OCI-LY3 (cell line): ENCODE results near the gene GZMM.

ENCODE experiments used
- H2AFZ ChIP-seq: fragments of 200-600, 300-600 bp; shearing (Covaris generic); 2 replicates; pipeline ENCODE4 v1.6.0; 2014; ENCODE audit warnings: antibody characterized with exemption, low read depth, low read length
- H3K27ac ChIP-seq: fragments of 200-600, 300-600 bp; sonication (generic); 2 replicates; pipeline ENCODE4 v1.5.1; 2014; ENCODE audit warnings: mild to moderate bottlenecking, low read length, moderate library complexity, mixed read lengths
- H3K27me3 ChIP-seq: fragments of 200-600, 300-600 bp; sonication (generic); 2 replicates; pipeline ENCODE4 v1.6.1; 2014; ENCODE audit warnings: low read depth, low read length, mixed read lengths
- H3K36me3 ChIP-seq: fragments of 200-600, 300-600 bp; sonication (generic); replicated peaks from 2 replicates; pipeline ENCODE3; 2014; ENCODE audit warnings: low read depth, low read length, mixed read lengths
- H3K4me1 ChIP-seq: fragments of 300-600, 200-600 bp; sonication (generic); 2 replicates; pipeline ENCODE4 v1.6.1; 2014; ENCODE audit warnings: low read length, mixed read lengths
- H3K4me2 ChIP-seq: fragments of 200-600, 300-600 bp; sonication (generic); 2 replicates; pipeline ENCODE4 v1.6.1; 2014; ENCODE audit warnings: low read length, mixed read lengths
- H3K4me3 ChIP-seq: fragments of 300-600, 200-600 bp; sonication (generic); 2 replicates; pipeline ENCODE4 v1.5.1; 2014; ENCODE audit warnings: antibody characterized with exemption, mild to moderate bottlenecking, low read length, moderate library complexity
- H3K79me2 ChIP-seq: fragments of 300-600, 200-600 bp; shearing (Covaris generic); 2 replicates; pipeline ENCODE4 v1.6.1; 2014; ENCODE audit warnings: mild to moderate bottlenecking, low read length, mixed read lengths
- H3K9ac ChIP-seq: fragments of 300-600, 200-600 bp; shearing (Covaris generic); 2 replicates; pipeline ENCODE4 v1.6.0; 2014; ENCODE audit warnings: mild to moderate bottlenecking, low read length, moderate library complexity
- H3K9me3 ChIP-seq: fragments of 200-600, 300-600 bp; shearing (Covaris generic); 2 replicates; pipeline ENCODE4 v1.6.1; 2014; ENCODE audit warnings: low read length, mixed read lengths; ENCODE audit not compliant: insufficient read depth
- H4K20me1 ChIP-seq: fragments of 200-600, 300-600 bp; sonication (generic); 2 replicates; pipeline ENCODE4 v1.6.1; 2016; ENCODE audit warnings: low read length, mixed read lengths; ENCODE audit not compliant: insufficient read depth
- CTCF ChIP-seq: fragments of 200-600, 300-600 bp; sonication (generic); IDR thresholded peaks from 2 replicates; pipeline ENCODE4 v1.5.1; 2014; ENCODE audit warnings: antibody characterized with exemption, low read length, low read depth
- EZH2phosphoT487 ChIP-seq: fragments of 200-600 bp; shearing (Covaris generic); IDR thresholded peaks from 2 replicates; pipeline ENCODE4 v1.6.1; 2018; ENCODE audit warnings: antibody characterized with exemption, mixed run types, low read depth

Gene GZMM

GRCh38 chr19:519449-519865 lies 24.4 kb upstream of the GZMM start:
- H3K4me3 ChIP-seq, result no peak overlapping the region
- no peak overlapping the region for H3K27ac ChIP-seq
- no peak overlapping the region for H2AFZ ChIP-seq
- no peaks in the 10 kb centered on the region for H3K27me3 ChIP-seq
- H3K4me1 ChIP-seq, result no peaks in the 10 kb centered on the region
- no peak overlapping the region for H3K4me2 ChIP-seq
- H3K9me3 ChIP-seq, result no peaks in the 10 kb centered on the region
- H3K79me2 ChIP-seq, result no peaks in the 10 kb centered on the region
- no peak overlapping the region for H3K9ac ChIP-seq
- H4K20me1 ChIP-seq, result no peaks in the 10 kb centered on the region
- peaks cover under 1% of the 10 kb centered on the region for H3K36me3 ChIP-seq
- no peak for TF ChIP-seq EZH2phosphoT487
- TF ChIP-seq CTCF, result no peak

- no peak overlapping the region for H3K9ac ChIP-seq
- H3K4me3 ChIP-seq, result no peak overlapping the region
- peaks cover 7% of the 10 kb centered on the region for H3K27me3 ChIP-seq
- no peaks in the 10 kb centered on the region for H3K79me2 ChIP-seq
- H3K4me2 ChIP-seq, result no peak overlapping the region
- H3K9me3 ChIP-seq, result no peaks in the 10 kb centered on the region
- H2AFZ ChIP-seq, result no peak overlapping the region
- no peaks in the 10 kb centered on the region for H4K20me1 ChIP-seq
- H3K36me3 ChIP-seq, result no peaks in the 10 kb centered on the region
- H3K4me1 ChIP-seq, result no peaks in the 10 kb centered on the region
- no peak for TF ChIP-seq CTCF
- H3K27ac ChIP-seq, result no peak overlapping the region
These were observed 21.1 kb upstream of the GZMM start for GRCh38 chr19:522726-523125.

- H3K9me3 ChIP-seq, result no peaks in the 10 kb centered on the region
- no peaks in the 10 kb centered on the region for H3K4me1 ChIP-seq
- no peak overlapping the region for H3K27ac ChIP-seq
- TF ChIP-seq EZH2phosphoT487 (no peak), CTCF (no peak)
- H3K79me2 ChIP-seq, result no peaks in the 10 kb centered on the region
- no peaks in the 10 kb centered on the region for H3K36me3 ChIP-seq
- peaks cover 7% of the 10 kb centered on the region for H3K27me3 ChIP-seq
- no peaks in the 10 kb centered on the region for H4K20me1 ChIP-seq
- no peak overlapping the region for H3K4me2 ChIP-seq
- H2AFZ ChIP-seq, result no peak overlapping the region
- H3K9ac ChIP-seq, result no peak overlapping the region
- no peak overlapping the region for H3K4me3 ChIP-seq
These were observed 19.7 kb upstream of the GZMM start for GRCh38 chr19:524062-524674.

- Histone ChIP-seq H2AFZ (no peak overlapping the region), H4K20me1 (no peaks in the 10 kb centered on the region), H3K4me1 (no peaks in the 10 kb centered on the region), H3K4me2 (no peak overlapping the region), H3K9me3 (no peaks in the 10 kb centered on the region), H3K9ac (no peak overlapping the region), H3K27me3 (peaks cover 7% of the 10 kb centered on the region), H3K4me3 (no peak overlapping the region), H3K79me2 (no peaks in the 10 kb centered on the region), H3K36me3 (no peaks in the 10 kb centered on the region), H3K27ac (no peak overlapping the region)
- TF ChIP-seq CTCF (no peak), EZH2phosphoT487 (no peak)
These were observed 18.8 kb upstream of the GZMM start for GRCh38 chr19:525029-525428.
